Liver (tissue), 9 donors: ENCODE results near the gene RGS4. TPM values are rescaled to one million over a fixed set of nuclear protein-coding genes. Genes with fewer than 3 reads are reported as not detected.
A peak's percentile ranks its signal among the peaks of the same experiment; 100 is the strongest.

Experiments used
- DNase-seq: peaks from one replicate; pipeline ENCODE4 v3.0.0-alpha.2; 2017; ENCODE audit warnings: low spot score
- H3K27ac ChIP-seq, 2 donors: one replicate each; pipeline ENCODE4 v1.7.0; 2013; ENCODE audit warnings: inconsistent platforms in 2 of 2, low read length in 2 of 2, control low read depth in 1 of 2, low read depth in 1 of 2, mild to moderate bottlenecking in 1 of 2
- H3K27me3 ChIP-seq, 4 donors: one replicate each; pipeline versions ENCODE4 v1.6.1 to v1.7.0; 2013; ENCODE audit warnings: low read length in 3 of 4, inconsistent platforms in 1 of 4, mild to moderate bottlenecking in 1 of 4, moderate library complexity in 1 of 4; ENCODE audit not compliant: control insufficient read depth in 4 of 4, insufficient read depth in 4 of 4
- H3K36me3 ChIP-seq, 4 donors: one replicate each; pipeline versions ENCODE4 v1.6.1 to v1.7.0; 2013; ENCODE audit warnings: low read length in 3 of 4, mild to moderate bottlenecking in 3 of 4, low read depth in 1 of 4, moderate library complexity in 1 of 4; ENCODE audit not compliant: control insufficient read depth in 4 of 4, insufficient read depth in 3 of 4
- H3K4me1 ChIP-seq, 4 donors: one replicate each; pipeline versions ENCODE4 v1.6.1 to v1.7.0; 2013; ENCODE audit warnings: low read length in 3 of 4, mild to moderate bottlenecking in 3 of 4, moderate library complexity in 1 of 4; ENCODE audit not compliant: control insufficient read depth in 4 of 4, insufficient read depth in 4 of 4
- H3K4me3 ChIP-seq, 3 donors: one replicate each; pipeline versions ENCODE4 v1.6.1 to v1.7.0; 2013; ENCODE audit warnings: low read length in 3 of 3, control low read depth in 1 of 3, low read depth in 1 of 3, mild to moderate bottlenecking in 1 of 3
- H3K9ac ChIP-seq, 2 donors: one replicate each; pipeline ENCODE4 v1.7.0; 2013; ENCODE audit warnings: low read length in 2 of 2, mild to moderate bottlenecking in 2 of 2, moderate library complexity in 2 of 2, control low read depth in 1 of 2, low read depth in 1 of 2
- H3K9me3 ChIP-seq, 4 donors: one replicate each; pipeline versions ENCODE4 v1.6.1 to v1.7.0; 2013; ENCODE audit warnings: low read length in 3 of 4; ENCODE audit not compliant: control insufficient read depth in 4 of 4
- ATF3 ChIP-seq: IDR thresholded peaks from 2 replicates; pipeline ENCODE4 v1.6.1; 2016; ENCODE audit warnings: antibody characterized with exemption
- CTCF ChIP-seq: fragments of 150-350 bp; IDR thresholded peaks from 2 replicates; pipeline ENCODE4 v1.5.1; 2017; ENCODE audit warnings: improper control_type of control experiment, low read depth, low read length; ENCODE audit not compliant: missing input control
- FOXA1 ChIP-seq: IDR thresholded peaks from 2 replicates; pipeline ENCODE4 v1.6.1; 2016; ENCODE audit warnings: antibody characterized with exemption
- HNF4A ChIP-seq, 2 donors: conservative IDR thresholded peaks; 2 replicates each; pipeline ENCODE4 v1.6.1; 2016; ENCODE audit warnings: antibody characterized with exemption in 2 of 2, mild to moderate bottlenecking in 2 of 2
- HNF4G ChIP-seq: IDR thresholded peaks from 2 replicates; pipeline ENCODE4 v1.6.1; 2016; ENCODE audit warnings: antibody characterized with exemption
- RAD21 ChIP-seq, 2 donors: IDR thresholded peaks; 2 replicates each; pipeline ENCODE4 v1.6.1; 2016; ENCODE audit warnings: antibody characterized with exemption in 2 of 2, mild to moderate bottlenecking in 2 of 2
- REST ChIP-seq: IDR thresholded peaks from 2 replicates; pipeline ENCODE4 v1.6.1; 2016; ENCODE audit warnings: antibody characterized with exemption, mild to moderate bottlenecking
- SP1 ChIP-seq: IDR thresholded peaks from 2 replicates; pipeline ENCODE4 v1.6.1; 2018; ENCODE audit warnings: antibody characterized with exemption, mild to moderate bottlenecking
- TAF1 ChIP-seq: conservative IDR thresholded peaks from 2 replicates; pipeline ENCODE4 v1.6.1; 2016; ENCODE audit warnings: antibody characterized with exemption, mild to moderate bottlenecking
- YY1 ChIP-seq: IDR thresholded peaks from 2 replicates; pipeline ENCODE4 v1.6.1; 2016; ENCODE audit warnings: antibody characterized with exemption, mild to moderate bottlenecking
- ZBTB33 ChIP-seq: IDR thresholded peaks from 2 replicates; pipeline ENCODE4 v1.6.1; 2016; ENCODE audit warnings: antibody characterized with exemption
- WGBS: extraction: QIAGEN DNeasy Blood & Tissue Kit; methylation state at CpG from one replicate; pipeline ENCODE4 v1.1.7; 2013; 5-methylcytosine and 5-hydroxymethylcytosine counted together
- polyA plus RNA-seq, 2 donors: library from polyadenylated mRNA; stranded (reverse) in 1 of 2; unstranded in 1 of 2; fragments of 200-250 nt in 1 of 2; fragments of >200 nt in 1 of 2; fragmentation: Nextera tagmentation in 1 of 2; extraction: Ambion mirVana in 1 of 2; gene quantifications; one replicate each; pipeline versions ENCODE4 v1.2.1 to v1.2.3, GENCODE V29; 2013 to 2015
- total RNA-seq, 2 donors: library from RNA; depleted of rRNA; stranded (reverse); fragments of >200 nt; gene quantifications; one replicate each; pipeline ENCODE4 v1.2.3, GENCODE V29; 2014
- donor health status: healthy.
- donor health status: healthy.
- donor health status: healthy.
- donor health status: healthy.
- donor health status: healthy.

The RGS4 gene
- total and polyA plus RNA-seq, 4 donors, result 0.37 to 1.4 (median 0.75) TPM

- Histone ChIP-seq H3K9me3 (no peaks in the 10 kb centered on the region), H3K27ac (no peak overlapping the region), H3K4me3 (peak overlapping the region in 1 of 3 donors; percentile 17), H3K9ac (peak overlapping the region in 1 of 2 donors; percentile 13), H3K36me3 (no peaks in the 10 kb centered on the region), H3K27me3 (peaks cover 0 to 16% (median 3%) of the 10 kb centered on the region in 4 donors), H3K4me1 (peaks cover 0 to 2% (median 0%) of the 10 kb centered on the region in 4 donors)
- WGBS, result 65% methylated on average over 2 of the region's 2 CpGs
- no peak for DNase-seq
- TF ChIP-seq ATF3 (no peak), ZBTB33 (no peak), TAF1 (no peak), RAD21 (IDR thresholded peaks at IDR 0.05) (no peak), REST (no peak), HNF4A (conservative IDR thresholded peaks at IDR 0.05) (no peak), YY1 (no peak), FOXA1 (no peak), SP1 (no peak), HNF4G (no peak)
Measured at GRCh38 chr1:163069655-163070277, 605 bp downstream of the RGS4 start.

- H3K27me3 ChIP-seq, result peaks cover 0 to 13% (median 3%) of the 10 kb centered on the region in 4 donors
- TF ChIP-seq SP1, result no peak
- TF ChIP-seq ATF3, result no peak
- TF ChIP-seq RAD21 (IDR thresholded peaks at IDR 0.05), result peak; percentile 74 to 82
- TF ChIP-seq CTCF, result peak; percentile 69
- WGBS, result 11% methylated on average over 6 of the region's 6 CpGs
- no peak overlapping the region for H3K9ac ChIP-seq
- H3K4me3 ChIP-seq, result no peak overlapping the region
- no peaks in the 10 kb centered on the region for H3K9me3 ChIP-seq
- no peak for DNase-seq
- H3K4me1 ChIP-seq, result peaks cover 0 to 2% (median 0%) of the 10 kb centered on the region in 4 donors
- H3K27ac ChIP-seq, result no peak overlapping the region
- no peaks in the 10 kb centered on the region for H3K36me3 ChIP-seq
Measured at GRCh38 chr1:163071405-163072255, 2.5 kb downstream of the RGS4 start.
